Esophagus squamous epithelium (tissue), 4 donors: ENCODE results near the gene TSC22D3.

Experiments used
- POLR2A ChIP-seq, 4 donors: fragments of 450-650 bp; IDR thresholded peaks; one replicate each; pipeline ENCODE4 v1.6.1; 2017; ENCODE audit warnings: antibody characterized with exemption in 4 of 4, mild to moderate bottlenecking in 4 of 4, moderate library complexity in 3 of 4
- TF ChIP-seq, protein P1 (sequence below), 6 experiments: fragments of 450-650 bp in 4 of 6; fragments of 200-600 bp in 2 of 6; sonication (generic) in 2 of 6; IDR thresholded peaks; one replicate each; pipeline ENCODE4 v1.5.1; 2016 to 2019; ENCODE audit warnings: antibody characterized with exemption in 6 of 6, mild to moderate bottlenecking in 4 of 6, moderate library complexity in 4 of 6

DNA sequence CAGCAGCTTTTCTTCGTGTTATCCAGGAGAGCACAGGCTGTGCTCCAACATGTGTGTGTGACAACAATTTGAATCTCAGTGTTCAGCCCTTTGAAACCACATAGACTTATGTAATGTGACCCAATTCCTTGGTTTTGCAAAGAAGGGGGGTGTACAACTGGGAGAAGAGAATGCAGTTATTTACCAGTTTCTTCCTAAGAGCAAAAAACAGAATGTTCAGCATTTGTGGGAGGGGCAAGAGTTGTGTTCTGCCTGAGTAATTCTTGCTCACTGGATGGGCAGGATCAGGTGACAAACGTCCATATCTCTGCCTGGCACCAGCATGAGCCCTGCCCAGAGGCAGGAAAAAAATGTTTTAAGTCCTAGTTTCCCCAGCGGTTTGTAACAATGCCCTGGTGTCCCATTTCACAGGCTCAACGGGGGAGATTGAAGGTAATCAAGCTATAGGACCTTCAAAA is 75.2 kb downstream of the TSC22D3 start:
- TF ChIP-seq, protein P1, sequence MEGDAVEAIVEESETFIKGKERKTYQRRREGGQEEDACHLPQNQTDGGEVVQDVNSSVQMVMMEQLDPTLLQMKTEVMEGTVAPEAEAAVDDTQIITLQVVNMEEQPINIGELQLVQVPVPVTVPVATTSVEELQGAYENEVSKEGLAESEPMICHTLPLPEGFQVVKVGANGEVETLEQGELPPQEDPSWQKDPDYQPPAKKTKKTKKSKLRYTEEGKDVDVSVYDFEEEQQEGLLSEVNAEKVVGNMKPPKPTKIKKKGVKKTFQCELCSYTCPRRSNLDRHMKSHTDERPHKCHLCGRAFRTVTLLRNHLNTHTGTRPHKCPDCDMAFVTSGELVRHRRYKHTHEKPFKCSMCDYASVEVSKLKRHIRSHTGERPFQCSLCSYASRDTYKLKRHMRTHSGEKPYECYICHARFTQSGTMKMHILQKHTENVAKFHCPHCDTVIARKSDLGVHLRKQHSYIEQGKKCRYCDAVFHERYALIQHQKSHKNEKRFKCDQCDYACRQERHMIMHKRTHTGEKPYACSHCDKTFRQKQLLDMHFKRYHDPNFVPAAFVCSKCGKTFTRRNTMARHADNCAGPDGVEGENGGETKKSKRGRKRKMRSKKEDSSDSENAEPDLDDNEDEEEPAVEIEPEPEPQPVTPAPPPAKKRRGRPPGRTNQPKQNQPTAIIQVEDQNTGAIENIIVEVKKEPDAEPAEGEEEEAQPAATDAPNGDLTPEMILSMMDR (IDR thresholded peaks at IDR 0.05) = no peak
- TF ChIP-seq POLR2A (IDR thresholded peaks at IDR 0.05) = peak in 1 of 4 donors; percentile 5
